H1 (cell line): ENCODE results near the gene CCDC117. TPM values are rescaled to one million over a fixed set of nuclear protein-coding genes. Genes with fewer than 3 reads are reported as not detected.

Source experiments
- CTCF ChIA-PET: fragments of 300-600 bp; sonication (Branson Sonifier 250); formaldehyde crosslinking; loops from one replicate; lab custom pipeline; 2021; ENCODE audit not compliant: partially characterized antibody; lab: Charles Lee
- POLR2A ChIA-PET: fragments of 300-600 bp; sonication (Branson Sonifier 250); formaldehyde crosslinking; loops from one replicate; lab custom pipeline; 2021; ENCODE audit warnings: inconsistent platforms; ENCODE audit not compliant: partially characterized antibody; lab: Charles Lee
- DNase-seq, 2 experiments: peaks; one replicate each; pipeline versions ENCODE4 v3.0.0 to v3.0.0-alpha.2; 2010 to 2022; ENCODE audit warnings: low spot score in 2 of 2, low read depth in 1 of 2, mixed read lengths in 1 of 2
- FAIRE-seq: peaks from 2 replicates; lab custom pipeline; 2011; peaks lifted over from hg19 to GRCh38; lab: Jason Lieb, UNC
- H2AFZ ChIP-seq: 2 replicates; pipeline ENCODE4 v1.8.1; 2012; ENCODE audit warnings: low read length, inconsistent platforms
- H2AK5ac ChIP-seq: 2 replicates; pipeline ENCODE4 v1.6.1; 2013; ENCODE audit warnings: low read depth, low read length
- H2BK120ac ChIP-seq: replicated peaks from 2 replicates; pipeline ENCODE3; 2013; ENCODE audit warnings: low read depth, low read length, inconsistent platforms
- H2BK12ac ChIP-seq: 2 replicates; pipeline ENCODE4 v1.6.1; 2013; ENCODE audit warnings: low read depth, low read length
- H2BK15ac ChIP-seq: 2 replicates; pipeline ENCODE4 v1.6.1; 2013; ENCODE audit warnings: low read length
- H2BK20ac ChIP-seq: 2 replicates; pipeline ENCODE4 v1.6.1; 2013; ENCODE audit warnings: low read length
- H2BK5ac ChIP-seq: 2 replicates; pipeline ENCODE4 v1.6.1; 2013; ENCODE audit warnings: low read depth, low read length
- H3K14ac ChIP-seq: 2 replicates; pipeline ENCODE4 v1.6.1; 2013; ENCODE audit warnings: inconsistent platforms; ENCODE audit not compliant: insufficient read length
- H3K18ac ChIP-seq: 2 replicates; pipeline ENCODE4 v1.6.1; 2013; ENCODE audit warnings: low read length; ENCODE audit errors: extremely low read depth
- H3K23ac ChIP-seq: 2 replicates; pipeline ENCODE4 v1.6.1; 2013; ENCODE audit warnings: inconsistent platforms; ENCODE audit not compliant: insufficient read length
- H3K23me2 ChIP-seq: 2 replicates; pipeline ENCODE4 v1.6.1; 2013; ENCODE audit warnings: low read depth, low read length
- H3K27ac ChIP-seq: 2 replicates; pipeline ENCODE4 v1.6.1; 2011; ENCODE audit warnings: low read depth, low read length, inconsistent platforms
- H3K27me3 ChIP-seq, 4 experiments: replicated peaks in 1 of 4; 1 replicate in 1 of 4; 2 replicates in 3 of 4; pipeline versions ENCODE4 v1.6.1 to v1.8.1; 2011 to 2013; ENCODE audit warnings: low read length in 3 of 4, mild to moderate bottlenecking in 3 of 4, inconsistent platforms in 2 of 4, mixed read lengths in 2 of 4, moderate library complexity in 1 of 4; ENCODE audit not compliant: control insufficient read depth in 3 of 4, insufficient read depth in 3 of 4; ENCODE audit errors: extremely low read depth in 1 of 4
- H3K36me3 ChIP-seq, 4 experiments: 2 replicates each; pipeline versions ENCODE4 v1.6.1 to v1.8.1; 2011 to 2013; ENCODE audit warnings: mild to moderate bottlenecking in 4 of 4, low read length in 3 of 4, moderate library complexity in 2 of 4, control low read depth in 1 of 4, inconsistent platforms in 1 of 4; ENCODE audit not compliant: insufficient read depth in 4 of 4, control insufficient read depth in 2 of 4
- H3K4ac ChIP-seq: replicated peaks from 2 replicates; pipeline ENCODE3; 2013; ENCODE audit warnings: low read length, low read depth, mixed read lengths, inconsistent platforms; ENCODE audit not compliant: insufficient read length
- H3K4me1 ChIP-seq, 4 experiments: replicated peaks in 1 of 4; 1 replicate in 1 of 4; 2 replicates in 3 of 4; pipeline versions ENCODE4 v1.6.1 to v1.8.1; 2011 to 2013; ENCODE audit warnings: low read length in 3 of 4, inconsistent platforms in 2 of 4, mixed read lengths in 1 of 4; ENCODE audit not compliant: insufficient read depth in 4 of 4, control insufficient read depth in 3 of 4
- H3K4me2 ChIP-seq, 2 experiments: 2 replicates each; pipeline versions ENCODE4 v1.6.1 to v1.8.1; 2011 to 2013; ENCODE audit warnings: low read depth in 2 of 2, low read length in 2 of 2, control low read depth in 1 of 2, inconsistent platforms in 1 of 2, mild to moderate bottlenecking in 1 of 2; ENCODE audit not compliant: insufficient read depth in 1 of 2
- H3K4me3 ChIP-seq, 4 experiments: fragments of 200-600, 300-600 bp in 1 of 4; sonication (generic), shearing (Covaris generic), sonication (Bioruptor Twin) in 1 of 4; 2 replicates each; pipeline versions ENCODE4 v1.5.1 to v1.8.1; 2011 to 2016; ENCODE audit warnings: low read length in 4 of 4, low read depth in 3 of 4, control low read depth in 2 of 4, inconsistent platforms in 2 of 4, mild to moderate bottlenecking in 2 of 4, mixed read lengths in 1 of 4, moderate library complexity in 1 of 4; ENCODE audit not compliant: insufficient read depth in 2 of 4; ENCODE audit errors: extremely low read depth in 1 of 4
- H3K56ac ChIP-seq: replicated peaks from 2 replicates; pipeline ENCODE3; 2013; ENCODE audit warnings: low read depth, mild to moderate bottlenecking, mixed read lengths, low read length, inconsistent platforms; ENCODE audit not compliant: insufficient read length
- H3K79me1 ChIP-seq: 2 replicates; pipeline ENCODE4 v1.6.1; 2013; ENCODE audit warnings: low read depth, low read length, control low read depth
- H3K79me2 ChIP-seq, 2 experiments: 2 replicates each; pipeline versions ENCODE4 v1.6.1 to v1.8.1; 2012 to 2013; ENCODE audit warnings: low read length in 2 of 2, mild to moderate bottlenecking in 2 of 2, inconsistent platforms in 1 of 2; ENCODE audit not compliant: insufficient read depth in 2 of 2, control insufficient read depth in 1 of 2
- H3K9ac ChIP-seq, 4 experiments: replicated peaks in 1 of 4; 1 replicate in 1 of 4; 2 replicates in 3 of 4; pipeline versions ENCODE4 v1.6.1 to v1.8.1; 2011 to 2013; ENCODE audit warnings: low read depth in 3 of 4, low read length in 3 of 4, control low read depth in 2 of 4, mild to moderate bottlenecking in 2 of 4, moderate library complexity in 2 of 4, inconsistent platforms in 1 of 4; ENCODE audit errors: extremely low read depth in 1 of 4
- H3K9me3 ChIP-seq, 2 experiments: 2 replicates each; pipeline versions ENCODE4 v1.6.1 to v1.8.1; 2012 to 2013; ENCODE audit warnings: mild to moderate bottlenecking in 2 of 2, moderate library complexity in 2 of 2, control low read depth in 1 of 2, inconsistent platforms in 1 of 2, low read depth in 1 of 2, low read length in 1 of 2, mixed read lengths in 1 of 2; ENCODE audit not compliant: insufficient read depth in 2 of 2
- H4K20me1 ChIP-seq, 2 experiments: replicated peaks in 1 of 2; 2 replicates each; pipeline versions ENCODE3 to v1.8.1; 2011 to 2013; ENCODE audit warnings: inconsistent platforms in 2 of 2, low read length in 2 of 2, mild to moderate bottlenecking in 1 of 2; ENCODE audit not compliant: insufficient read depth in 2 of 2, control insufficient read depth in 1 of 2
- H4K5ac ChIP-seq: 2 replicates; pipeline ENCODE4 v1.6.1; 2013; ENCODE audit warnings: low read length, low read depth, mixed read lengths, inconsistent platforms; ENCODE audit not compliant: insufficient read length
- H4K8ac ChIP-seq: 2 replicates; pipeline ENCODE4 v1.8.0; 2013; ENCODE audit warnings: mild to moderate bottlenecking, moderate library complexity, low read length, inconsistent platforms; ENCODE audit not compliant: insufficient read depth; ENCODE audit errors: extremely low read depth
- H4K91ac ChIP-seq: replicated peaks from 2 replicates; pipeline ENCODE3; 2013; ENCODE audit warnings: low read length, mixed read lengths, inconsistent platforms; ENCODE audit not compliant: insufficient read length
- BCL11A ChIP-seq, 2 experiments: IDR thresholded peaks; one replicate each; pipeline ENCODE4 v1.6.1; 2011; ENCODE audit warnings: low read depth in 2 of 2, low read length in 2 of 2, mild to moderate bottlenecking in 2 of 2
- USF2 ChIP-seq: IDR thresholded peaks from 2 replicates; pipeline ENCODE4 v1.6.1; 2011; ENCODE audit warnings: low read length, improper control_type of control experiment
- polyA plus RNA-seq, 7 experiments: library from polyadenylated mRNA; depleted of rRNA in 3 of 7; stranded (reverse) in 5 of 7; unstranded in 2 of 7; fragments of >200 nt in 5 of 7; fragments of 200-250 nt in 2 of 7; gene quantifications; 1 replicate in 5 of 7; 2 replicates in 1 of 7; 4 replicates in 1 of 7; pipeline versions ENCODE4 v1.2.1 to v1.2.3, GENCODE V29; 2011 to 2013; ENCODE audit warnings: missing spikeins in 2 of 7, mixed read lengths in 2 of 7
- total RNA-seq: library from RNA; stranded (reverse); fragmentation: NEBNext Ultra II Directional; extraction: Animal tissue kit (Norgen Biotek cat#: 25700); gene quantifications from 2 replicates; pipeline ENCODE4 v1.2.1, GENCODE V29; 2021

Gene CCDC117
- total and polyA plus RNA-seq, 2 of the 8 experiments (the other 6 are each of a cell fraction or from before 2014, with no cell fraction given), result 9.1 to 43.1 TPM

GRCh38 chr22:28808716-28809355 is 36.3 kb downstream of the CCDC117 start:
- Histone ChIP-seq H3K4me3 (no peak overlapping the region), H2AFZ (no peak overlapping the region), H3K4me1 (no peaks in the 10 kb centered on the region; a peak in 1 of 7 replicates), H2BK20ac (no peak overlapping the region), H2BK12ac (no peak overlapping the region), H3K56ac (no peak overlapping the region), H3K27ac (no peak overlapping the region), H2BK120ac (no peak overlapping the region), H3K4me2 (no peak overlapping the region), H2BK15ac (no peak overlapping the region), H4K5ac (no peak overlapping the region), H3K23ac (no peak overlapping the region), H3K36me3 (no peaks in the 10 kb centered on the region), H4K20me1 (peaks cover 0 to 1% of the 10 kb centered on the region in 2 experiments), H4K8ac (no peak overlapping the region), H3K14ac (no peak overlapping the region), H2AK5ac (no peak overlapping the region), H3K23me2 (no peaks in the 10 kb centered on the region), H3K4ac (no peak overlapping the region), H3K9me3 (no peaks in the 10 kb centered on the region), H3K9ac (no peak overlapping the region), H3K18ac (no peak overlapping the region), H3K27me3 (no peaks in the 10 kb centered on the region), H2BK5ac (no peak overlapping the region), H4K91ac (no peak overlapping the region), H3K79me2 (no peaks in the 10 kb centered on the region), H3K79me1 (no peaks in the 10 kb centered on the region; the same call in 1 of the 2 replicates)
- TF ChIP-seq USF2, result no peak
- TF ChIP-seq BCL11A (IDR thresholded peaks at IDR 0.05; ENCODE audit: low read depth in 2 of 2, low read length in 2 of 2), result no peak
- ChIA-PET CTCF (interaction anchor here (0.6 to 1.1 kb wide), 6 partner anchors 9 to 818 kb away, joined by 3 to 7 read pairs (median 3); no protein-coding TSS in a partner anchor), POLR2A (interaction anchor here (0.5 to 3.1 kb wide), 4 partner anchors 9 to 678 kb away, joined by 3 to 25 read pairs (median 10); partner anchors contain the start of gene XBP1)
- FAIRE-seq (no peak), DNase-seq (no peak)
